BLaER1 (cell line): ENCODE results near the gene IAH1.

ENCODE experiments used
- H3K27ac ChIP-seq: shearing (Covaris generic); formaldehyde crosslinking; 2 replicates; pipeline ENCODE4 v1.8.1; 2022
- H3K27me3 ChIP-seq: shearing (Covaris generic); formaldehyde crosslinking; 2 replicates; pipeline ENCODE4 v1.8.1; 2022
- H3K36me3 ChIP-seq: shearing (Covaris generic); formaldehyde crosslinking; 2 replicates; pipeline ENCODE4 v1.8.1; 2022
- H3K4me1 ChIP-seq: shearing (Covaris generic); formaldehyde crosslinking; 2 replicates; pipeline ENCODE4 v1.8.1; 2022
- H3K4me2 ChIP-seq: shearing (Covaris generic); formaldehyde crosslinking; 2 replicates; pipeline ENCODE4 v1.8.1; 2022
- H3K4me3 ChIP-seq: shearing (Covaris generic); formaldehyde crosslinking; 2 replicates; pipeline ENCODE4 v1.8.1; 2022
- H3K9ac ChIP-seq: shearing (Covaris generic); formaldehyde crosslinking; 2 replicates; pipeline ENCODE4 v1.8.1; 2022
- H3K9me3 ChIP-seq: shearing (Covaris generic); formaldehyde crosslinking; 2 replicates; pipeline ENCODE4 v1.8.1; 2022
- H4K20me1 ChIP-seq: shearing (Covaris generic); formaldehyde crosslinking; 2 replicates; pipeline ENCODE4 v1.8.1; 2022
- Cebpa-rat ChIP-seq: shearing (Covaris generic); IDR thresholded peaks from 2 replicates; pipeline ENCODE4 v1.8.1; 2022

IAH1 gene

DNA sequence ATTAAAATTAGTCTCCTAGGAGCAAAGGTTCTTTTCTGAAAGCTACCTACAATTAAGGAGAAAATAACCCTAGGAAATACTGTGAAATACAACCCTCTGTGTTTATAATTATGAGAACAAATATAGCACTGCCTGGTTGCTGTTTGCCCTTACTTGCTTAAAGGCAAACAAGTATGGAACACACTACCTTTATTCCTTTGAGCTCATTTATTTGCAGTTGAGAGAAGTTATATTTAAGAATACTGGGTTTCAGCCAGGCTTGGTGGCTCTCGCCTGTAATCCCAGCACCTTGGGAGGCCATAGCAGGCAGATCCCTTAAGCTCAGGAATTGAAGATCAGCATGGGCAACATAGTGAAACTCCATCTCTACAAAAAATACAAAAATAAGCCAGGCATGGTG, 23.1 kb upstream of the IAH1 start:
- TF ChIP-seq Cebpa-rat: no peak
- Histone ChIP-seq H3K27ac (no peak overlapping the region), H3K36me3 (peaks cover 98% of the 10 kb centered on the region)

DNA sequence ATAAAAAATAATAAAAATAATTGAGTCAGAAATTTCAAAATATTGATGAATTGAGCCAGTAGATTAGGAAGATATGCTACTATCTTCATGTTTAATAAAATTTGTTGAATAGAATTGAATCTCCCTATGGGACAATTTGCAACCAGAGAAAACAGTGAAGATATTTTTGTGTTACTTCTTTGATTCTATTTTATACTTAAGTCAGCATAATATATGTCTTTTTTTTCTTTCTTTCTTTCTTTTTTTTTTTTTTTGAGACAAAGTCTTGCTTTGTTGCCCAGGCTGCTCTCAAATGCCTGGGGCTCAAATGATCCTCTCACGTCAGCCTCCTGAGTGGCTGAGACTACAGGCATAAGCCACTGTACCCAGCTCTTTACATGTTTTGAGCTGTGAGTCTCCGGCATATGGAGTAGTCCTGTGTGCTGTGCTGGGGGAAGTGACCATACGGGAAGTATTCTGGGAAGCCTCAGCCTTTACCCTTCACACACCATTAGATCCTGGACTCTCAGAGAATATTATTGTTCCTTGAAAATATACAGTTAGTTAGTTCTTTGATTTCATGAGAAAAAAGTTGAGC, 13.8 kb upstream of the IAH1 start:
- H3K4me2 ChIP-seq: no peak overlapping the region
- no peaks in the 10 kb centered on the region for H4K20me1 ChIP-seq
- no peak for TF ChIP-seq Cebpa-rat
- H3K4me1 ChIP-seq: peaks cover 25% of the 10 kb centered on the region
- no peak overlapping the region for H3K27ac ChIP-seq
- H3K4me3 ChIP-seq: no peak overlapping the region
- H3K9ac ChIP-seq: no peak overlapping the region
- H3K9me3 ChIP-seq: no peaks in the 10 kb centered on the region
- H3K36me3 ChIP-seq: peaks cover 90% of the 10 kb centered on the region
- no peaks in the 10 kb centered on the region for H3K27me3 ChIP-seq

More for the DNA sequence above, 23.1 kb upstream of the IAH1 start:
- H3K4me2 ChIP-seq: no peak overlapping the region
- H3K9me3 ChIP-seq: no peaks in the 10 kb centered on the region
- H3K4me1 ChIP-seq: no peaks in the 10 kb centered on the region
- no peaks in the 10 kb centered on the region for H4K20me1 ChIP-seq
- no peak overlapping the region for H3K4me3 ChIP-seq
- H3K27me3 ChIP-seq: no peaks in the 10 kb centered on the region
- no peak overlapping the region for H3K9ac ChIP-seq

DNA sequence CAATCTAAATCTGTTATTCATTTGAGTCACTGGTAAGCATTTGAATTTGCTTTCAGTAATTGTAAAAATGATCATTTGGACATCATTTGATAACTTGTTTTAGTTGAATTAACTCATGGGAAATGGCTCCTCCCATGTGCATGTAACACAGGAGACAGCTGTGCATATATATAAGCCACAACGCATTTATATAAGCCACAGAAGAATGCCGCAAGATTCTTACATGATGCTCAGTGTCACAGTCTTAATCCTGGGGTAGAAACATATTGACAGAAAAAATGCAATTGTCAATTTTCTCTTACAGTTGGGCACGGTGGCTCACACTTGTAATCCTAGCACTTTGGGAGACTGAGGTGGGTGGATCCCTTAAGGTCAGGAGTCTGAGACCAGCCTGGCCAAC, 13.3 kb upstream of the IAH1 start:
- no peak for TF ChIP-seq Cebpa-rat
- no peak overlapping the region for H3K27ac ChIP-seq

DNA sequence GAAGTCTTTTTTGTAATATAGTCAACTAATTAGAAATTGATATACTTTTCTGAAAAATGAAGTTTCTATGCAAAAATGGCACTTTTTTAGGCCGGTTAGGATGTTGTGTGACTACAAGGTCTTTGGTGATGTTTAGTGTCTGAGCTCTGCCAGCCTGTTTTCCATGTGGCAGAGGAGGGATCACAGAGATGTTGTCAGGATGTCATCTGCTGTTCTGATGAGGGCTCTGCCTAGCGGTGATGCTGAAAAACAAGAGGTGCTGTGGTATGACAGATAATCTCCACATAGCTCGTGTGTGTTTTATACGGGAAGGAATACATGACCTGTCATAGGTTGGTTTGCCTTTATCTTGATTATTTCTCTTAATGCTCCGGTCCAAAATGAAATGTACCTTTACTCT, 12.0 kb upstream of the IAH1 start:
- Histone ChIP-seq H3K9ac (no peak overlapping the region), H3K9me3 (no peaks in the 10 kb centered on the region), H3K4me2 (no peak overlapping the region), H3K27ac (no peak overlapping the region), H3K4me3 (no peak overlapping the region), H4K20me1 (no peaks in the 10 kb centered on the region), H3K4me1 (peaks cover 25% of the 10 kb centered on the region), H3K27me3 (no peaks in the 10 kb centered on the region), H3K36me3 (peaks cover 91% of the 10 kb centered on the region)
- TF ChIP-seq Cebpa-rat: no peak

More for the DNA sequence above, 13.3 kb upstream of the IAH1 start:
- no peak overlapping the region for H3K4me2 ChIP-seq
- H3K9me3 ChIP-seq: no peaks in the 10 kb centered on the region
- no peak overlapping the region for H3K4me3 ChIP-seq
- H4K20me1 ChIP-seq: no peaks in the 10 kb centered on the region
- H3K36me3 ChIP-seq: peaks cover 92% of the 10 kb centered on the region
- H3K27me3 ChIP-seq: no peaks in the 10 kb centered on the region
- no peak overlapping the region for H3K9ac ChIP-seq
- H3K4me1 ChIP-seq: peaks cover 25% of the 10 kb centered on the region

DNA sequence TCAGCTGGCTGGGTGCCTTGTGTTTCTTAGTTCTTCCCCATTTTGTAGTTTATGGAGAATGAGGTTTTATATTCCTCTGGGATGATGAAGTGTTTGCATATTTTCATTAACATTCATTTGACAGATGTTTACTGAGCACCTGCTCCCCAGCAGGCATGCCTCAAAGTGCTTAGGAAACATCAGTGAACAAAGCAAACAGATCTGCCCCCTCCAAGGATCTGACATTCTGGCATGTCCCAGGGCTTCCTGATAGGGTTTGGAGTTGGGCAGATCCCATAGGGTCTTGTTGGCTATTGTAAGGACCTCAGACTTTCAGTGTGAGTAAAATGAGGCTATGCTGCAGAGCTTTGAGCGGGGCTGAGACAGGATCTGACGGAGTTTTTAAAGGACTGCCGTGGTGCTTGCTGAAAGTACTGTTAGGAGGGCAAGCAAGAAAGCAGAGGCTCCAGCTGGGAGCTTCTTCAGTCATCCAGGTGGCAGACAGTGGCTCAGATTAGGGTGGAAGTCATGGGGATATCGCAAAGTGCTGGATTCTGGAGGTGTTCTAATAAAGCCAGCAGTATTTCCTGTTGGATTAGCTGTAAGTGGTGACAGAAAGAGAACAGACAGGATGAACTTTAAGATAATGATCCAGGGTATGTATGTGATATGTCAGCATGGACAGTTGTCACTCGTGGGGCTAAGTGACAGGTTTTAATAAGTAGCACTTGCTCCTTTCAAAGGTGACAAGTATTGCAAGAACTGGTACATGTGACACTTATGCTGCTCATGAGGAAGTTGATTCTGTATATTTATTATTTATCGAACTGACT, 11.3 kb upstream of the IAH1 start:
- H3K9ac ChIP-seq: no peak overlapping the region
- H3K4me2 ChIP-seq: no peak overlapping the region
- H3K27ac ChIP-seq: no peak overlapping the region
- no peaks in the 10 kb centered on the region for H3K9me3 ChIP-seq
- peaks cover 89% of the 10 kb centered on the region for H3K36me3 ChIP-seq
- no peaks in the 10 kb centered on the region for H4K20me1 ChIP-seq
- no peak overlapping the region for H3K4me3 ChIP-seq
- H3K27me3 ChIP-seq: no peaks in the 10 kb centered on the region
- peaks cover 25% of the 10 kb centered on the region for H3K4me1 ChIP-seq
- TF ChIP-seq Cebpa-rat: no peak

DNA sequence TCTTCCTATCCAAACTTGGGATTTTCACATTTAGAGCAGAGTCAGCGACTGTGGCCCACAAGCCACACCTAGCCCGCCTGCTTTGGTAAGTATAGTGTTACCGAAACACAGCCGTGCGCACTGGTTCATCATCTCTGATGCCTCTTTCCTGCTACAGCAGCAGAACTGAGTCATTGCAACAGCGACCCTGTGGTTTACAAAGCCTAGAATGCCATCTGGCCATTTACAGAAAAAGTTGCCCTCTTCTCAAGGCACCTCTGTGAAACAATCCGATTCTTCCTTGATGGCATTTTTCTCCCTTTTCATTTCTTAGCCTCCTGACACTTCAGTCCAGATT, 10.7 kb upstream of the IAH1 start:
- H3K4me1 ChIP-seq: peaks cover 25% of the 10 kb centered on the region
- H3K9ac ChIP-seq: no peak overlapping the region
- no peaks in the 10 kb centered on the region for H3K27me3 ChIP-seq
- H3K36me3 ChIP-seq: peaks cover 89% of the 10 kb centered on the region
- TF ChIP-seq Cebpa-rat: no peak
- H3K9me3 ChIP-seq: no peaks in the 10 kb centered on the region
- H3K4me2 ChIP-seq: no peak overlapping the region
- no peak overlapping the region for H3K27ac ChIP-seq
- H3K4me3 ChIP-seq: no peak overlapping the region
- H4K20me1 ChIP-seq: no peaks in the 10 kb centered on the region

DNA sequence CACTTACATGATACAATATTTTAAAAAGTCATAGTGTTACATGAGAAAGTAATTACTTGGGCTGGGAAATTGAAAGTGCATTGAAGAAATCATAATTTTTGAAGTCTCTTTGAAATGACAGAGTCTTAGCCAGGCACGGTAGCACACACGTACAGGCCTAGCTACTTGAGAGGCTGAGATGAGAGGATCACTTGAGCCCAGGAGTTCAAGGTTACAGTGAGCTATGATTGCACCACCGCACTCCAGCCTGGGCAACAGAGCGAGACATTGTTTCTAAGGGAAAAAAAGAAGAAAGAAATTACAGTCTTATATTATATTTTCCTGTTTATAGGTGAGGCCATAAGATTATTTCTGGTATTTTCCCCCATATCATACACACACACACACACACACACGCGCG, 9.2 kb upstream of the IAH1 start:
- Histone ChIP-seq H3K27ac (no peak overlapping the region), H3K9ac (no peak overlapping the region), H3K36me3 (peaks cover 89% of the 10 kb centered on the region), H3K9me3 (no peaks in the 10 kb centered on the region), H3K4me3 (no peak overlapping the region), H3K4me2 (no peak overlapping the region), H3K4me1 (peaks cover 25% of the 10 kb centered on the region), H3K27me3 (no peaks in the 10 kb centered on the region), H4K20me1 (no peaks in the 10 kb centered on the region)
- no peak for TF ChIP-seq Cebpa-rat

DNA sequence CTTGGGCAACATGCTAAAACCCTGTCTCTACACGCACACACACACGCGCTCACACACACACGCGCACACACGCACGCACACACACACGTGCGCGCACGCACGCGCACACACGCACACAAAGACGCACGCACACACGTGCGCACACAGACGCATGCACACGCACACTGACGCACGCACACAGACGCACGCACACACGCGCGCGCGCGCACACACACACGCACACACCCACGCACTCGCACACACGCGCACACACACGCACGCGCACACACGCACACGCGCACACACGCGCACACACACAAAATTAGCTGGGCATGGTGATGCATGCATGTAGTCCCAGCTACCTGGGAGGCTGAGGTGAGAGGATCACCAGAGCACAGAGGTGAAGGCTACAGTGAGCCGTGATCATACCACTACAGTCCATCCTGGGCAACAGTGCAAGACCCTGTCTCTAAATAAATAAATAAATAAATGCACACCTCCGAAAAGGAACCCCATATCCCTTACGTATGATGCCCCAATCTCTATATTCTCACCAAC, 8.1 kb upstream of the IAH1 start:
- Histone ChIP-seq H4K20me1 (no peaks in the 10 kb centered on the region), H3K36me3 (peaks cover 91% of the 10 kb centered on the region), H3K9me3 (no peaks in the 10 kb centered on the region), H3K4me2 (no peak overlapping the region), H3K9ac (no peak overlapping the region), H3K27ac (no peak overlapping the region), H3K4me1 (peaks cover 25% of the 10 kb centered on the region), H3K4me3 (no peak overlapping the region), H3K27me3 (no peaks in the 10 kb centered on the region)
- no peak for TF ChIP-seq Cebpa-rat

DNA sequence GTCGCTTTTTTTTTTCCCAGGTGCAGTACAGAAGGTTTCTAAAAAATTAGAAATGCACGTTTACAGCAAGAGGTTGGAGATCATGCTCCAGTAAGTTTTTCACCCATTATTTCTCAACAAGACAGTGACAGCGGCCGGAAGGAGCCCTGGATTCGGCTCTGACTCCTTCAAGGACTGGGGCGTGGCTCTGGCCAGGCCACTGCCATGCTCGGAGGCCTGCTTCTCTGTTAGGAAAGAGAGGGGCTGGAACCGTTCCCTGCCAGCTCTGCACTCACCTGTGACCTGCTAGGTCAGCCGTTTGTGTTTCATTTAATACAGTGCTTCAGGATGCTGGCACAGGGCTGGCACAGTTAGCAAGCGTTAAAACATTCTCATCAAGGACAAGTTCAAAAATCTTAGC, 6.7 kb upstream of the IAH1 start:
- H3K27me3 ChIP-seq: no peaks in the 10 kb centered on the region
- H3K9ac ChIP-seq: no peak overlapping the region
- H3K4me1 ChIP-seq: peaks cover 32% of the 10 kb centered on the region
- H3K27ac ChIP-seq: no peak overlapping the region
- no peak overlapping the region for H3K4me3 ChIP-seq
- H3K36me3 ChIP-seq: peaks cover 90% of the 10 kb centered on the region
- H3K4me2 ChIP-seq: no peak overlapping the region
- no peak for TF ChIP-seq Cebpa-rat
- no peaks in the 10 kb centered on the region for H4K20me1 ChIP-seq
- no peaks in the 10 kb centered on the region for H3K9me3 ChIP-seq

DNA sequence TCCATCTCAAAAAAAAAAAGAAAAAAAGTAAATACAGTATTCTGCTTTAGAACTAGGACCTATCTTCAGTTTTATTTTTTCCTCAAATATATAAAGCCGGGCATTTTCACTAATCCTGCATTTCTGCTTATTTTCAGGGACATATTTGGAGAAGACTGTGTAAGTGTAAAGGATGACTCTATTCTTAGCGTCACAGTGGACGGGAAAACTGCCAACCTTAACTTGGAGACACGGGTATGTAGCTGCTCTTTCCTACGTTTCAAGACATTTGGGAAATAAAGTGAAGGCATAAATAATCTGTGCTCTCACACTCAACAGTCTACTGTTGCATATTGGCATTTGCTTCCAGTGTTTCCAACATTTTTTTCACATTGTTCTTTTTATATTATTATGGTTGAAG, 3.1 kb upstream of the IAH1 start:
- peaks cover 65% of the 10 kb centered on the region for H3K36me3 ChIP-seq
- H4K20me1 ChIP-seq: no peaks in the 10 kb centered on the region
- H3K27me3 ChIP-seq: no peaks in the 10 kb centered on the region
- H3K4me1 ChIP-seq: peaks cover 37% of the 10 kb centered on the region
- H3K9ac ChIP-seq: no peak overlapping the region
- TF ChIP-seq Cebpa-rat: no peak
- no peak overlapping the region for H3K27ac ChIP-seq
- no peak overlapping the region for H3K4me3 ChIP-seq
- H3K4me2 ChIP-seq: no peak overlapping the region
- H3K9me3 ChIP-seq: no peaks in the 10 kb centered on the region
